ENCODE measurements around the gene MTA2. TPM values are rescaled to one million over a fixed set of nuclear protein-coding genes. Genes with fewer than 3 reads are reported as not detected.

The MTA2 gene
- total RNA-seq, 5 donors from 2014 or later (not counting 1 experiment from before 2014, with no cell fraction given), result 151 to 185 (median 184) TPM

- peaks cover 22% of the 10 kb centered on the region for H3K36me3 Mint-ChIP-seq
- Histone ChIP-seq H3K27me3 (replicated peaks in 1 of 2; ENCODE audit: control insufficient read depth in 2 of 2, extremely low read depth in 1 of 2, insufficient read depth in 2 of 2, low read length in 1 of 2) (no peaks in the 10 kb centered on the region), H3K36me3 (ENCODE audit: control insufficient read depth in 2 of 2, extremely low read depth in 1 of 2, insufficient read depth in 1 of 2, low read length in 1 of 2) (peaks cover 14 to 45% of the 10 kb centered on the region in 2 donors), H3K27ac (ENCODE audit: low read length) (peak overlapping the region; percentile 98), H3K9me3 (no peaks in the 10 kb centered on the region), H3K4me3 (ENCODE audit: control insufficient read depth in 1 of 2, extremely low read depth in 1 of 2, low read length in 1 of 2) (no peak overlapping the region), H3K4me1 (ENCODE audit: control insufficient read depth in 1 of 2, extremely low read depth in 1 of 2, insufficient read depth in 2 of 2, low read length in 2 of 2) (peaks cover 28 to 68% of the 10 kb centered on the region in 2 experiments)
- H3K27me3 Mint-ChIP-seq, result no peaks in the 10 kb centered on the region
- no peak for DNase-seq
- peak overlapping the region; percentile 86 to 99 for H3K27ac Mint-ChIP-seq
- no peak for ATAC-seq (replicated peaks in 1 of 4)
- H3K4me3 Mint-ChIP-seq, result peak overlapping the region in 1 of 3 donors; percentile 42
- ChIA-PET POLR2A (interaction anchor here (0.6 to 6.5 kb wide), 6 partner anchors 15 to 134 kb away, joined by 3 to 98 read pairs (median 6); partner anchors contain the start of genes AHNAK (in 1 of the 2) and EEF1G (in 1 of the 2)), CTCF (interaction anchor here (0.7 to 5.2 kb wide), 13 partner anchors 9 to 166 kb away, joined by 3 to 63 read pairs (median 5); partner anchors contain the start of genes EEF1G (in 2 of the 2) and TUT1 (in 1 of the 2))
- no peaks in the 10 kb centered on the region for H3K9me3 Mint-ChIP-seq
- H3K4me1 Mint-ChIP-seq, result peaks cover 65 to 73% (median 69%) of the 10 kb centered on the region in 3 donors
- 66% methylated on average over 7 of the region's 8 CpGs for WGBS (ENCODE audit: insufficient coverage)
These were observed 42.5 kb downstream of the MTA2 start for GRCh38 chr11:62559204-62559603.

DNA sequence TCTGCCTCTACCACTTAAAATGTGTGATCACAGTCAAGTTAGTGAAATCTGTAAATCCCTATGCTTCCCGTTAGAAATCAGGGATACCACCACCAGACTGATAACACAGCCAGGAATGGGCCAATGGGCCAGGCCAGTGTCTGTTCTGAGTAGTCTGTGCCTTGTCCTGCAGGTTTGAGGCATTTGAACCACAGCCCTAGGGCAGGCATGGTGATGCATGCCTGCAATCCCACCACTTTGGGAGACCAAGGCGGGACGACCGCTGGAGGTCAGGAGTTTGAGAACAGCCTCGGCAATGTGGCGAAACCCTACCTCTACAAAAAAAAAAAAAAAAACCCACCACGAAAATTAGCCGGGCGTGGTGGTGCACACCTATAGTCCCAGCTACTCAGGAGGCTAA lies 43.0 kb downstream of the MTA2 start:
- Mint-ChIP-seq H3K4me3 (peak overlapping the region in 1 of 3 donors; percentile 82), H3K27me3 (no peaks in the 10 kb centered on the region), H3K27ac (peak overlapping the region; percentile 97 to 99), H3K9me3 (no peaks in the 10 kb centered on the region), H3K36me3 (peaks cover 19% of the 10 kb centered on the region), H3K4me1 (peaks cover 70 to 78% (median 74%) of the 10 kb centered on the region in 3 donors)
- CTCF ChIA-PET, result interaction anchor here (0.7 to 5.2 kb wide), 10 partner anchors 9 to 166 kb away, joined by 3 to 63 read pairs (median 6); partner anchors contain the start of genes EEF1G (in 1 of the 2) and TUT1 (in 1 of the 2)
- peaks cover 34 to 74% of the 10 kb centered on the region in 2 experiments for H3K4me1 ChIP-seq (ENCODE audit: control insufficient read depth in 1 of 2, extremely low read depth in 1 of 2, insufficient read depth in 2 of 2, low read length in 2 of 2)
- POLR2A ChIA-PET, result interaction anchor here in 1 of 2 donors (0.6 to 6.5 kb wide), 7 partner anchors 14 to 133 kb away, joined by 3 to 98 read pairs (median 5); partner anchors contain the start of genes AHNAK and EEF1G
- 88% methylated on average over 1 of the region's 9 CpGs for WGBS (ENCODE audit: insufficient coverage)
- no peak overlapping the region for H3K4me3 ChIP-seq (ENCODE audit: control insufficient read depth in 1 of 2, extremely low read depth in 1 of 2, low read length in 1 of 2)
- no peaks in the 10 kb centered on the region for H3K9me3 ChIP-seq
- peak overlapping the region; percentile 98 for H3K27ac ChIP-seq (ENCODE audit: low read length)
- ATAC-seq (replicated peaks in 1 of 4) (no peak), DNase-seq (no peak)
- peaks cover 14 to 40% of the 10 kb centered on the region in 2 donors for H3K36me3 ChIP-seq (ENCODE audit: control insufficient read depth in 2 of 2, extremely low read depth in 1 of 2, insufficient read depth in 1 of 2, low read length in 1 of 2)
- H3K27me3 ChIP-seq (replicated peaks in 1 of 2; ENCODE audit: control insufficient read depth in 2 of 2, extremely low read depth in 1 of 2, insufficient read depth in 2 of 2, low read length in 1 of 2), result no peaks in the 10 kb centered on the region

DNA sequence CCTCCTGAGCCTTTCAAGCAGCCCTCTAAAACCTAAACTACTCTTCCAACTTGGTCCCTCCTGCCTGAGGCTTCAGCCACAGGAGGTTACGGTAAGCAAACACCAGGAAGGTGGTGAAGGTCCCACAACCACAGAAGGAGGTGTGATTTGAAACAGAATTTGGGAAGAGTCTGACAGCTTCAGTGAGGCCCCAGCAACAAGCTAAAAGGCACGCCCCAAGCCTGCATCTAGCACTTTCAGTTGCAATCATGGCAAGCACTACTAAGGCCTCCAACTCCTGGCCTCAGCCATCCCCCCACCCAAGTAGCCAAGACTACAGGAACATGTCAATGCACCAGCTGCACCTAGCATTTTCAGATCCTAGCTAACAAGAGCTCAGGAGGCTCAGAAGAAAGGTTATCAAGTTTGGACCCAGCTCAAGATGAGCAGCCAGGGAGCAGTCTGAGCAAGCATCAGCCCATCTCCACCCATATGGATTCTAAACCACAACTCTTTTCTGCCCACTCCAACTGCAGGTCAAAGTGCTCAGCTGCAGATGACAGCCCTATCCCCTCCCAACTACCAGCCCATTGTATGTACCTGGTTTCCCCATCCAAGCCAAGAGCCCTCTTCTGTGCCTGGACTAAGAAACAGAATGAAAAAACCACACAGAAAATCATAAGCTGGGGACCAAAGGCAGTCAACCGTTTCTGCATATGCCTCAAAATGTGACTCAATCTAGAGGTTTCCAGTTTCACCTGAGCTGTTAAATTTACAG lies 44.6 kb downstream of the MTA2 start:
- WGBS (ENCODE audit: insufficient coverage), result 0% methylated on average over 2 of the region's 3 CpGs
- no peaks in the 10 kb centered on the region for H3K9me3 Mint-ChIP-seq
- peaks cover 86 to 93% (median 88%) of the 10 kb centered on the region in 3 donors for H3K4me1 Mint-ChIP-seq
- H3K27ac Mint-ChIP-seq, result peak overlapping the region; percentile 97 to 99
- no peaks in the 10 kb centered on the region for H3K27me3 ChIP-seq (replicated peaks in 1 of 2; ENCODE audit: control insufficient read depth in 2 of 2, extremely low read depth in 1 of 2, insufficient read depth in 2 of 2, low read length in 1 of 2)
- H3K4me1 ChIP-seq (ENCODE audit: control insufficient read depth in 1 of 2, extremely low read depth in 1 of 2, insufficient read depth in 2 of 2, low read length in 2 of 2), result peaks cover 46 to 90% of the 10 kb centered on the region in 2 experiments
- CTCF ChIA-PET, result interaction anchor here (0.5 to 5.2 kb wide), 13 partner anchors 10 to 151 kb away, joined by 3 to 63 read pairs (median 4); partner anchors contain the start of genes AHNAK (in 1 of the 2), EEF1G (in 1 of the 2), MTA2 (in 1 of the 2) and TUT1 (in 1 of the 2)
- no peaks in the 10 kb centered on the region for H3K27me3 Mint-ChIP-seq
- H3K4me3 Mint-ChIP-seq, result peak overlapping the region; percentile 71 to 82 (median 77)
- peak overlapping the region; percentile 98 for H3K27ac ChIP-seq (ENCODE audit: low read length)
- peaks cover 15% of the 10 kb centered on the region for H3K36me3 Mint-ChIP-seq
- POLR2A ChIA-PET, result interaction anchor here (0.6 to 6.5 kb wide), 7 partner anchors 12 to 34 kb away, joined by 3 to 98 read pairs (median 5); partner anchors contain the start of genes AHNAK (in 1 of the 2), EEF1G (in 1 of the 2) and TUT1 (in 1 of the 2)
- ATAC-seq (replicated peaks in 1 of 4) (peak; percentile 1 to 45 (median 32)), DNase-seq (peak in 9 of 35 experiments; percentile 37 to 80 (median 45))
- no peaks in the 10 kb centered on the region for H3K9me3 ChIP-seq
- H3K36me3 ChIP-seq (ENCODE audit: control insufficient read depth in 2 of 2, extremely low read depth in 1 of 2, insufficient read depth in 1 of 2, low read length in 1 of 2), result peaks cover 14 to 27% of the 10 kb centered on the region in 2 donors
- H3K4me3 ChIP-seq (ENCODE audit: control insufficient read depth in 1 of 2, extremely low read depth in 1 of 2, low read length in 1 of 2), result peak overlapping the region in 1 of 2 donors; percentile 37

DNA sequence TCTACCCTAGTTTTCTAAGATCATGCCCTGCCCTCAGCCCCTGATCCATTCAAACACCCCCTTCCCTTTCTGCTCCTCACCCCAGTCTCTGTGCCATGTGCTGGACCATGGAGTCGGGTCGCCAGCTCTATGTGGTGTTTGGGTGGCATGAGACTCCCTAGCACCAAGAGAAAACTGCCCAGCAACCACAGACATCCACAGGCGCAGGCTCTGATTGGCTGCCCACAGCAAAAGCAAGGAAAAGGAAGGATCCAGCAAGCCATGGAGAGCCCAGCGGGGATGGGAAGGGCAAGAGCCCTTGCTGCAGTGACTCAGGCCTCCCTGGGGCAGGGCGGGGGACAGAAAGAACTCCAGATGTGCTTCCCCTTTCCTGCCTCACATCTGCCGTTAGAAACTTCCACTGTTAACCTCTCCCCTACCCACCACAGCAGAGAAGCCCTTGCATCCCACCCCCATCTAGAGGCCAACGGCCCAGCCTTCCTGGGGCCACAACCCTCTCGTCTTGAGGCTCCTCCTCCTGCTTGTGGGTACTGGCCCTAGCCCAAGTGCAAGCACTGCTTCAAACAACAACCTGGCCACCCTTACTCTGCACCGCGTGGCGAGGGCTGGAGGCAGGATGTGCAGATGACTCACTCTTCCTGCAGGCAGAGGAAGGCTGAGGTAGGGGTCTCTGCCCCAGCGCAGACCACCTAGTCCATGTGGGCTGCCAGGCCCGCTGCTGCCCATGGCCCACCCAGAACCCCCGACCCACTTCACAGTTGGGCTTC lies 45.4 kb downstream of the MTA2 start:
- POLR2A ChIA-PET, result interaction anchor here (0.6 to 6.5 kb wide), 10 partner anchors 11 to 300 kb away, joined by 3 to 98 read pairs (median 8); partner anchors contain the start of genes TUT1 (in 2 of the 2), AHNAK (in 1 of the 2), C11orf98 (in 1 of the 2) and CSKMT (in 1 of the 2)
- Histone ChIP-seq H3K9me3 (no peaks in the 10 kb centered on the region), H3K27me3 (replicated peaks in 1 of 2; ENCODE audit: control insufficient read depth in 2 of 2, extremely low read depth in 1 of 2, insufficient read depth in 2 of 2, low read length in 1 of 2) (no peaks in the 10 kb centered on the region), H3K4me1 (ENCODE audit: control insufficient read depth in 1 of 2, extremely low read depth in 1 of 2, insufficient read depth in 2 of 2, low read length in 2 of 2) (peaks cover 51 to 97% of the 10 kb centered on the region in 2 experiments), H3K36me3 (ENCODE audit: control insufficient read depth in 2 of 2, extremely low read depth in 1 of 2, insufficient read depth in 1 of 2, low read length in 1 of 2) (peaks cover 14 to 23% of the 10 kb centered on the region in 2 donors), H3K27ac (ENCODE audit: low read length) (peak overlapping the region; percentile 98), H3K4me3 (ENCODE audit: control insufficient read depth in 1 of 2, extremely low read depth in 1 of 2, low read length in 1 of 2) (peak overlapping the region in 1 of 2 donors; percentile 37)
- peaks cover 15% of the 10 kb centered on the region for H3K36me3 Mint-ChIP-seq
- no peaks in the 10 kb centered on the region for H3K9me3 Mint-ChIP-seq
- peak overlapping the region; percentile 71 to 82 (median 77) for H3K4me3 Mint-ChIP-seq
- DNase-seq, result peak; percentile 65 to 91 (median 80)
- peak; percentile 53 to 79 (median 76) for ATAC-seq (replicated peaks in 1 of 4)
- 0% methylated on average over 6 of the region's 14 CpGs for WGBS (ENCODE audit: insufficient coverage)
- H3K27ac Mint-ChIP-seq, result peak overlapping the region; percentile 97 to 99
- CTCF ChIA-PET, result interaction anchor here (0.5 to 5.2 kb wide), 12 partner anchors 9 to 132 kb away, joined by 3 to 63 read pairs (median 6); partner anchors contain the start of genes AHNAK (in 1 of the 2) and EEF1G (in 1 of the 2)
- no peaks in the 10 kb centered on the region for H3K27me3 Mint-ChIP-seq
- H3K4me1 Mint-ChIP-seq, result peaks cover 90 to 96% (median 91%) of the 10 kb centered on the region in 3 donors

GRCh38 chr11:62555464-62556107 lies 46.1 kb downstream of the MTA2 start:
- H3K4me1 Mint-ChIP-seq, result peaks cover 93 to 99% (median 93%) of the 10 kb centered on the region in 3 donors
- no peaks in the 10 kb centered on the region for H3K9me3 ChIP-seq
- H3K4me1 ChIP-seq (ENCODE audit: control insufficient read depth in 1 of 2, extremely low read depth in 1 of 2, insufficient read depth in 2 of 2, low read length in 2 of 2), result peaks cover 55 to 100% of the 10 kb centered on the region in 2 experiments
- H3K27ac ChIP-seq (ENCODE audit: low read length), result peak overlapping the region; percentile 98
- peak overlapping the region; percentile 71 to 82 (median 77) for H3K4me3 Mint-ChIP-seq
- no CpG with 5 or more reads among the region's 4 CpGs for WGBS (ENCODE audit: insufficient coverage)
- H3K27ac Mint-ChIP-seq, result peak overlapping the region; percentile 97 to 99
- ChIA-PET CTCF (interaction anchor here (0.5 to 1.6 kb wide), 11 partner anchors 9 to 131 kb away, joined by 3 to 11 read pairs (median 4); partner anchors contain the start of genes AHNAK (in 1 of the 2) and EEF1G (in 1 of the 2)), POLR2A (interaction anchor here (0.6 to 6.5 kb wide), 14 partner anchors 11 to 301 kb away, joined by 3 to 98 read pairs (median 4); partner anchors contain the start of genes TUT1 (in 2 of the 2), AHNAK (in 1 of the 2), C11orf98 (in 1 of the 2) and CSKMT (in 1 of the 2))
- H3K36me3 ChIP-seq (ENCODE audit: control insufficient read depth in 2 of 2, extremely low read depth in 1 of 2, insufficient read depth in 1 of 2, low read length in 1 of 2), result peaks cover 14 to 18% of the 10 kb centered on the region in 2 donors
- H3K4me3 ChIP-seq (ENCODE audit: control insufficient read depth in 1 of 2, extremely low read depth in 1 of 2, low read length in 1 of 2), result peak overlapping the region in 1 of 2 donors; percentile 37
- DNase-seq (peak; percentile 32 to 93 (median 65)), ATAC-seq (replicated peaks in 1 of 4) (peak; percentile 5 to 60 (median 9))
- no peaks in the 10 kb centered on the region for H3K27me3 ChIP-seq (replicated peaks in 1 of 2; ENCODE audit: control insufficient read depth in 2 of 2, extremely low read depth in 1 of 2, insufficient read depth in 2 of 2, low read length in 1 of 2)
- H3K36me3 Mint-ChIP-seq, result peaks cover 15% of the 10 kb centered on the region
- H3K27me3 Mint-ChIP-seq, result no peaks in the 10 kb centered on the region
- H3K9me3 Mint-ChIP-seq, result no peaks in the 10 kb centered on the region

Measured in T-cell (primary cell).